Measurements from ENCODE around the gene FUS. TPM values are rescaled to one million over a fixed set of nuclear protein-coding genes. Genes with fewer than 3 reads are reported as not detected.

The FUS gene
- polyA plus RNA-seq, 1 donor (not counting 4 experiments of a cell fraction or from before 2014, with no cell fraction given) = 199 TPM

- Histone ChIP-seq H3K4me1 (ENCODE audit: control insufficient read depth, extremely low read depth, insufficient read depth, low read length) (peaks cover 53% of the 10 kb centered on the region), H3K4me3 (ENCODE audit: control insufficient read depth in 2 of 3, extremely low read depth in 1 of 3, insufficient read depth in 2 of 3, low read depth in 1 of 3, low read length in 3 of 3) (no peak overlapping the region), H3K4me2 (ENCODE audit: control insufficient read depth, extremely low read depth, insufficient read depth, low read depth, low read length) (no peak overlapping the region)
Measured at GRCh38 chr16:31133046-31133501, 46.9 kb upstream of the FUS start.

GRCh38 chr16:31134091-31134571, 45.8 kb upstream of the FUS start:
- H3K79me2 ChIP-seq (ENCODE audit: control insufficient read depth, insufficient read depth, low read length) = peaks cover 29% of the 10 kb centered on the region
- TF ChIP-seq CTCF (optimal IDR thresholded peaks at IDR 0.05 in 1 of 3, IDR thresholded peaks at IDR 0.05 in 1 of 3, conservative IDR thresholded peaks at IDR 0.05 in 1 of 3; ENCODE audit: extremely low read depth in 1 of 3, insufficient read depth in 2 of 3, low read length in 3 of 3) = no peak
- TF ChIP-seq EZH2 (IDR thresholded peaks at IDR 0.05; ENCODE audit: low read length) = no peak
- no peaks in the 10 kb centered on the region for H3K9me3 ChIP-seq (ENCODE audit: control insufficient read depth, low read depth, low read length)
- dilution Hi-C loops (cut with MboI; ENCODE audit: extremely low pct_ligation_motif_present, low sequenced_read_pairs) = no loop called here
- H3K4me3 ChIP-seq (ENCODE audit: control insufficient read depth in 2 of 3, extremely low read depth in 1 of 3, insufficient read depth in 2 of 3, low read depth in 1 of 3, low read length in 3 of 3) = peak overlapping the region; percentile 69 to 94 (median 86)
- no peaks in the 10 kb centered on the region for H3K27me3 ChIP-seq (ENCODE audit: control insufficient read depth, extremely low read depth, insufficient read depth, low read length)
- no peak for FAIRE-seq
- no peak for DNase-seq (ENCODE audit: low read depth, low spot score)
- H4K20me1 ChIP-seq (ENCODE audit: control insufficient read depth, extremely low read depth, insufficient read depth, low read length) = peaks cover 3% of the 10 kb centered on the region
- H3K4me1 ChIP-seq (ENCODE audit: control insufficient read depth, extremely low read depth, insufficient read depth, low read length) = peaks cover 63% of the 10 kb centered on the region
- peak overlapping the region; percentile 92 for H3K27ac ChIP-seq (ENCODE audit: control insufficient read depth, insufficient read depth, low read length)
- peaks cover 7% of the 10 kb centered on the region for H3K9me1 ChIP-seq (ENCODE audit: control insufficient read depth, extremely low read depth, insufficient read depth, low read length)
- peaks cover 12 to 29% of the 10 kb centered on the region in 2 experiments for H3K36me3 ChIP-seq (ENCODE audit: control insufficient read depth in 2 of 2, extremely low read depth in 1 of 2, insufficient read depth in 2 of 2, low read length in 2 of 2)
- H3K4me2 ChIP-seq (ENCODE audit: control insufficient read depth, extremely low read depth, insufficient read depth, low read depth, low read length) = peak overlapping the region; percentile 85
- H3K9ac ChIP-seq (ENCODE audit: control insufficient read depth, extremely low read depth, insufficient read depth, low read length) = peak overlapping the region; percentile 95
- H2AFZ ChIP-seq (ENCODE audit: control insufficient read depth, low read length) = no peak overlapping the region

More at GRCh38 chr16:31133046-31133501, 46.9 kb upstream of the FUS start:
- peaks cover 12 to 30% of the 10 kb centered on the region in 2 experiments for H3K36me3 ChIP-seq (ENCODE audit: control insufficient read depth in 2 of 2, extremely low read depth in 1 of 2, insufficient read depth in 2 of 2, low read length in 2 of 2)
- dilution Hi-C loops (cut with MboI; ENCODE audit: extremely low pct_ligation_motif_present, low sequenced_read_pairs) = no loop called here
- TF ChIP-seq CTCF (optimal IDR thresholded peaks at IDR 0.05 in 1 of 3, IDR thresholded peaks at IDR 0.05 in 1 of 3, conservative IDR thresholded peaks at IDR 0.05 in 1 of 3; ENCODE audit: extremely low read depth in 1 of 3, insufficient read depth in 2 of 3, low read length in 3 of 3) (no peak), EZH2 (IDR thresholded peaks at IDR 0.05; ENCODE audit: low read length) (no peak)
- no peak overlapping the region for H2AFZ ChIP-seq (ENCODE audit: control insufficient read depth, low read length)
- peaks cover 29% of the 10 kb centered on the region for H3K79me2 ChIP-seq (ENCODE audit: control insufficient read depth, insufficient read depth, low read length)
- DNase-seq (ENCODE audit: low read depth, low spot score) = no peak
- H3K9me3 ChIP-seq (ENCODE audit: control insufficient read depth, low read depth, low read length) = no peaks in the 10 kb centered on the region
- peaks cover 3% of the 10 kb centered on the region for H4K20me1 ChIP-seq (ENCODE audit: control insufficient read depth, extremely low read depth, insufficient read depth, low read length)
- H3K9ac ChIP-seq (ENCODE audit: control insufficient read depth, extremely low read depth, insufficient read depth, low read length) = no peak overlapping the region
- H3K27ac ChIP-seq (ENCODE audit: control insufficient read depth, insufficient read depth, low read length) = no peak overlapping the region
- no peak for FAIRE-seq
- peaks cover 7% of the 10 kb centered on the region for H3K9me1 ChIP-seq (ENCODE audit: control insufficient read depth, extremely low read depth, insufficient read depth, low read length)
- no peaks in the 10 kb centered on the region for H3K27me3 ChIP-seq (ENCODE audit: control insufficient read depth, extremely low read depth, insufficient read depth, low read length)
